Stimulated activated CD4-positive, alpha-beta T cell treated with anti-CD3 and anti-CD28 coated beads, Interleukin-12 subunit alpha, Interleukin-12 subunit beta, amount 100 ng/mL, for 24 hours (primary cell): ENCODE results near the gene XRCC4.
"Not testable (repeated sequence)": the region's sequence is repeated elsewhere in the genome, so short reads cannot be mapped to it uniquely, and the experiment has no call there.

Source experiments
- DNase-seq, 2 experiments: peaks; one replicate each; pipeline ENCODE4 v3.0.0-alpha.2; 2020; ENCODE audit warnings: low read depth in 2 of 2

The XRCC4 gene

GRCh38 chr5:83348281-83348780, 271.0 kb downstream of the XRCC4 start:
- DNase-seq = no peak

DNA sequence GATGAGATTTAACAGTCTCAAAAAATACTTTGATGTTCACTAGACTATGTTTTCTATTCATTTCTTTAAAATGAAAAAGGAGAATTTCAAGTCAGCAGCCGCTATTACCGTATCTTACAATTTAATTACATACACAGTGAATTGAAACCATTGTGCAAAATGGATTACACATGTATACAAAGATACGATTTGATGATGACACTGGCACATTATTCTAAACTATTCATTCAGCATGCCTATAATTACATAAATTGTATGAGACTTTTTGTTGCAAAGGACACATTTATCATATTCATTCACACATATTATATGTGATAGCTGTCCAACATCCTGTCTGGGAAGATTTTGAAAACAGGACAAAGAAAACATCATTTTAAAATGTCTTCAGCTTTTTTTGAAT, 275.9 kb downstream of the XRCC4 start:
- DNase-seq = no peak

DNA sequence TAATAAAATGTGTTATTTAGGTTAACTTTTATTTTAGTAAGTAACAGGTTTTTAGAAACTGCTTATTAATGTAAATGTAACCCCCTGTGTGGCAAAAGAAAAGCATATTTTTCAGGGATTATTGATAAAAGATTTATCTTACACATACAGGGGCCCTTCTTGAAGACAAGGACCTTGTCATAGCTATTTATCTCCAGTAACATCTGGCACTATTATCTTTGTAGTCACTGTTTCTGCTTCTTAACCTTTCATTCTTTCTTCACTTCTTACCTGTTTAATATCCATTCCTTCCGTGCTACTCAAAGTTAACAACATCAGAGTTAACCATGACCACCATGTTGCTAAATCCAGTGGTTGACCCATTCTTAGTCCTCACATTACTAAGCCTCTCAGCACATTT, 276.4 kb downstream of the XRCC4 start:
- DNase-seq = no peak

- no peak for DNase-seq
Measured at GRCh38 chr5:83354958-83355357, 277.6 kb downstream of the XRCC4 start.

DNA sequence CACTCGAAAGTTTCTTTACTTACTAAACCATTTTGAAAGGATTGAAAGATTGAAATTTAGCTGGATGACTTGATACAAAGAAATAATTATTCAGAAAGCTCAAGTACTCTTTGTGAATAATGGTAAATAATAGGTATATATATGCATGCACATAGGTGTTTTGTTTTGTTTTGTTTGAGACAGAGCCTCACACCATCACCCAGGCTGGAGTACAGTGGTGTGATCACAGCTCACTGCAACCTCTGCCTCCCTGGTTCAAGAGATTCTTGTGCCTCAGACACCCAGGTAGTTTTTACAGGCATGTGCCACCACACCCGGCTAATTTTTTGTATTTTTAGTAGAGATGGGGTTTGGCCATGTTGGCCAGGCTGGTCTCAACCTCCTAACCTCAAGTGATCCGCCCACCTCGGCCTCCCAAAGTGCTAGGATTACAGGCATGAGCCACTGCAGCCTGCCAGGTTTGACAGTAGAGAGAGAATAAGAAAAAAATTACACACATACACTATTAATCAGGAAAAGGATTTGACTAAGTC, 278.2 kb downstream of the XRCC4 start:
- DNase-seq = not testable (repeated sequence)

- no peak for DNase-seq
Measured at GRCh38 chr5:83357621-83358231, 280.4 kb downstream of the XRCC4 start.

DNA sequence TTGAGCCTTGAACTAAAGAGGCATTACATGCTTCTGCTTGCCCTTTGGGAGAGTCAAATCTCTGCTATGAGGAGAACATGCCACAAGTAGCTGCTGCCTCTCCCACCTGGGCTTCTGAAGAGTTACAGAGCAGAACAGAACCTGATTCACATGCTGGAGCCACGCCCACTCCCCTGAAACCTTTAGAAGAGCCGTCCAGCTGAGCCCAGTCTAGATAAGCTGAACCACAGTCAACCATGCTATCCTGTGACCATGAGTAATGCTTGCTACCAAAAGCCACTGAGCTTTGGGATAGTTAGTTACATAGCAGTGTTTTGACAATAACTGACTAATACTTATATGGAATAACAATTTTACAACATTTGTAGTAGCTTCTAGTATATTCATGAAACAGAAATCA, 283.2 kb downstream of the XRCC4 start:
- no peak for DNase-seq

DNA sequence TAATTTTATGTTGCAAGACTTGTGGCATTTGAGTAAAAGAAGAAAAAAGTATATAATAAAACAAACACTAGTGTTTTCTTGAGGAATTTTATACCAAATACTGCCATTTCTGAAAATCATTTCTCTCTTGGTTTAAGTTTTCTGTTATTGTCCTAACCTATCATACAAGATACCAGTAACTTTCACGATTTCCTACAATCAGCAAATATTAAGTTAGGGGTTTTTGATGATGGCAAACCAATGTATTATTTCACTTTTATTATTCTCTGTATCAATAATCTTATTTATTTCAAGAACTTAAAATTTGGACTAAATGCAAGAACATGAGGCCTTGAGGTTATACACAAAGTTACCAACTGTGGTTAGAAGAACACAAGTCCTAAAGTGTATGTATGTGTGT, 285.2 kb downstream of the XRCC4 start:
- no peak for DNase-seq

GRCh38 chr5:83363111-83363885, 286.0 kb downstream of the XRCC4 start:
- no peak for DNase-seq

DNA sequence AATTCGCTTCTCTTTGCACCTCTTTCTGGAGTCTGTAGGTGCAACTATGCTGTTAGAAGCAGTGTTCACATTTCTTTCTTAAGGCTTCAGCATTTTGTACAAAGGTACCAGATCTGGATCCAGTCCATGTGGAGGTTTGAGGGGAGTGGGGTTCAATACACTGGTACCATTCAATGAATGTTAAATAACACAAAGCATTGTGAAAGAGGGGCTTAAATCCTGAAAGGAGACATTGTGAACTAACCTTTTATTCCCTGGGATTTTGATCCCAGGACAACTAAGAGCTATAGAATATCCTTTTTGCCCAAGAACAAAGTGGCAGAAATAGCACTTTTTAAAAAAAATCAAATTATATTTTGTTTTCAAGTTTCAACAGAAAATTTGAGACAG, 286.5 kb downstream of the XRCC4 start:
- no peak for DNase-seq

GRCh38 chr5:83364312-83365299, 287.3 kb downstream of the XRCC4 start:
- DNase-seq = no peak

GRCh38 chr5:83368319-83368718, 291.0 kb downstream of the XRCC4 start:
- DNase-seq = no peak

- DNase-seq = no peak
Measured at GRCh38 chr5:83368835-83369234, 291.5 kb downstream of the XRCC4 start.

- no peak for DNase-seq
Measured at GRCh38 chr5:83370957-83371356, 293.6 kb downstream of the XRCC4 start.

DNA sequence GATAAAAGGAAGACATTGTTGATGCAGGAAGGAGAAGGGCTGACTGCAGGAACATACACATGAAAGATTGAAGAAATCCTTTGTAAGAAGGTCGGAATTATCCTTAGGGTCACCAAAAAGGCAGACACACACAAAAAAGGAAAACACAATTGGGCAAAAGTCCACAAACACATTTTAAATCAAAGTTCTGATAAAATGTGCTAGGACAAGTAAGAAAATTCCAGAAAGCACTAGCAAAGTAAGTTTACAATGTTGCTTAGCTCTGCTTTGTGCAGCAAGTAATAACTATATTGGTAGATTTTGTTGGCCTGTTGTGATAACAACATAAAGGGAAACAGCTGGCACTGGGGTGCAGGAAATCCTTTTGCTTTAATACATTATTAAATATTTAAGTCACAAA, 294.4 kb downstream of the XRCC4 start:
- DNase-seq = no peak

- DNase-seq = no peak
Measured at GRCh38 chr5:83374547-83374946, 297.2 kb downstream of the XRCC4 start.

GRCh38 chr5:83375049-83375745, 297.9 kb downstream of the XRCC4 start:
- DNase-seq = no peak

- DNase-seq = no peak
Measured at GRCh38 chr5:83376461-83376860, 299.1 kb downstream of the XRCC4 start.

- no peak for DNase-seq
Measured at GRCh38 chr5:83377131-83377865, 300.0 kb downstream of the XRCC4 start.

GRCh38 chr5:83378624-83379289, 301.4 kb downstream of the XRCC4 start:
- DNase-seq = no peak
